Measurements from ENCODE around the gene VPS4A.

VPS4A gene

GRCh38 chr16:69316595-69317034 is 5.5 kb downstream of the VPS4A start:
- ATAC-seq, result no peak

GRCh38 chr16:69318177-69318910 is 7.2 kb downstream of the VPS4A start:
- no peak for ATAC-seq
- TF ChIP-seq ZNF565 (CRISPR knock-in tag; conservative IDR thresholded peaks at IDR 0.05; ENCODE audit: low read depth), result no peak

More at GRCh38 chr16:69316595-69317034, 5.5 kb downstream of the VPS4A start:
- TF ChIP-seq PATZ1 (CRISPR knock-in tag; IDR thresholded peaks at IDR 0.05; ENCODE audit: borderline replicate concordance) (no peak), SNAI2 (CRISPR knock-in tag; IDR thresholded peaks at IDR 0.05) (no peak), ZNF70 (CRISPR knock-in tag; IDR thresholded peaks at IDR 0.05) (no peak), ESRRG (CRISPR knock-in tag; IDR thresholded peaks at IDR 0.05) (no peak), OSR1 (CRISPR knock-in tag; IDR thresholded peaks at IDR 0.05) (no peak), ZNF8 (CRISPR knock-in tag; IDR thresholded peaks at IDR 0.05) (no peak), ZNF565 (CRISPR knock-in tag; conservative IDR thresholded peaks at IDR 0.05; ENCODE audit: low read depth) (no peak), TCF4 (CRISPR knock-in tag; IDR thresholded peaks at IDR 0.05; ENCODE audit: borderline replicate concordance) (no peak), ARNTL (CRISPR knock-in tag; IDR thresholded peaks at IDR 0.05; ENCODE audit: borderline replicate concordance, low read depth) (no peak), TOX (CRISPR knock-in tag; IDR thresholded peaks at IDR 0.05; ENCODE audit: borderline replicate concordance) (no peak), ISL1 (CRISPR knock-in tag; IDR thresholded peaks at IDR 0.05) (no peak), GLIS3 (CRISPR knock-in tag; IDR thresholded peaks at IDR 0.05) (no peak), CSDC2 (CRISPR knock-in tag; IDR thresholded peaks at IDR 0.05) (no peak), POU6F1 (CRISPR knock-in tag; IDR thresholded peaks at IDR 0.05; ENCODE audit: borderline replicate concordance, low read depth) (no peak), BACH2 (CRISPR knock-in tag; IDR thresholded peaks at IDR 0.05; ENCODE audit: borderline replicate concordance) (no peak)

GRCh38 chr16:69318911-69319289 is 7.8 kb downstream of the VPS4A start:
- no peak; the same call in 2 of the 3 replicates for ATAC-seq
- no peak for TF ChIP-seq ZNF70 (CRISPR knock-in tag; IDR thresholded peaks at IDR 0.05)
- TF ChIP-seq TOX (CRISPR knock-in tag; IDR thresholded peaks at IDR 0.05; ENCODE audit: borderline replicate concordance), result no peak
- no peak for TF ChIP-seq ZNF565 (CRISPR knock-in tag; conservative IDR thresholded peaks at IDR 0.05; ENCODE audit: low read depth)
- no peak for TF ChIP-seq RARB (CRISPR knock-in tag; IDR thresholded peaks at IDR 0.05)
- TF ChIP-seq ESRRG (CRISPR knock-in tag; IDR thresholded peaks at IDR 0.05), result no peak
- no peak for TF ChIP-seq POU6F1 (CRISPR knock-in tag; IDR thresholded peaks at IDR 0.05; ENCODE audit: borderline replicate concordance, low read depth)
- no peak for TF ChIP-seq PATZ1 (CRISPR knock-in tag; IDR thresholded peaks at IDR 0.05; ENCODE audit: borderline replicate concordance)
- no peak for TF ChIP-seq ZFP3 (CRISPR knock-in tag; IDR thresholded peaks at IDR 0.05)
- no peak for TF ChIP-seq ZFP30 (CRISPR knock-in tag; IDR thresholded peaks at IDR 0.05)
- TF ChIP-seq CREB5 (CRISPR knock-in tag; IDR thresholded peaks at IDR 0.05; ENCODE audit: low read depth), result no peak
- no peak for TF ChIP-seq ARNTL (CRISPR knock-in tag; IDR thresholded peaks at IDR 0.05; ENCODE audit: borderline replicate concordance, low read depth)
- no peak for TF ChIP-seq ZNF8 (CRISPR knock-in tag; IDR thresholded peaks at IDR 0.05)
- TF ChIP-seq BACH2 (CRISPR knock-in tag; IDR thresholded peaks at IDR 0.05; ENCODE audit: borderline replicate concordance), result no peak
- TF ChIP-seq GLIS3 (CRISPR knock-in tag; IDR thresholded peaks at IDR 0.05), result no peak
- TF ChIP-seq PPARA (CRISPR knock-in tag; IDR thresholded peaks at IDR 0.05; ENCODE audit: borderline replicate concordance), result no peak
- no peak for TF ChIP-seq OSR1 (CRISPR knock-in tag; IDR thresholded peaks at IDR 0.05)
- no peak for TF ChIP-seq CSRNP3 (CRISPR knock-in tag; IDR thresholded peaks at IDR 0.05)
- no peak for TF ChIP-seq TSHZ2 (CRISPR knock-in tag; IDR thresholded peaks at IDR 0.05)
- no peak for TF ChIP-seq TCF4 (CRISPR knock-in tag; IDR thresholded peaks at IDR 0.05; ENCODE audit: borderline replicate concordance)
- TF ChIP-seq ZC3H10 (CRISPR knock-in tag; IDR thresholded peaks at IDR 0.05), result no peak
